Kidney capillary endothelial cell (primary cell): ENCODE measurements around the gene CDH13.

Experiments
- DNase-seq: peaks from one replicate; pipeline ENCODE4 v3.0.0-alpha.2; 2018; ENCODE audit warnings: low spot score

Gene CDH13

GRCh38 chr16:83433201-83433600 is 806.4 kb downstream of the CDH13 start:
- DNase-seq = no peak

- DNase-seq = no peak
These were observed 810.3 kb downstream of the CDH13 start for GRCh38 chr16:83437036-83437435.

GRCh38 chr16:83438326-83438725 is 811.6 kb downstream of the CDH13 start:
- DNase-seq = peak; percentile 31

GRCh38 chr16:83439412-83439811 is 812.6 kb downstream of the CDH13 start:
- no peak for DNase-seq

- DNase-seq = peak; percentile 82
These were observed 814.7 kb downstream of the CDH13 start for GRCh38 chr16:83441517-83441916.

GRCh38 chr16:83443972-83444371 is 817.2 kb downstream of the CDH13 start:
- no peak for DNase-seq

- DNase-seq = no peak
These were observed 820.8 kb downstream of the CDH13 start for GRCh38 chr16:83447560-83447959.

GRCh38 chr16:83449861-83450260 is 823.1 kb downstream of the CDH13 start:
- no peak for DNase-seq

- DNase-seq = no peak
These were observed 827.2 kb downstream of the CDH13 start for GRCh38 chr16:83453977-83454376.

- DNase-seq = no peak
These were observed 828.9 kb downstream of the CDH13 start for GRCh38 chr16:83455716-83456115.

- no peak for DNase-seq
These were observed 830.2 kb downstream of the CDH13 start for GRCh38 chr16:83456934-83457333.

GRCh38 chr16:83458612-83459011 is 831.8 kb downstream of the CDH13 start:
- no peak for DNase-seq

- no peak for DNase-seq
These were observed 838.2 kb downstream of the CDH13 start for GRCh38 chr16:83464991-83465390.

GRCh38 chr16:83470416-83470815 is 843.6 kb downstream of the CDH13 start:
- DNase-seq = no peak

GRCh38 chr16:83472776-83473501 is 846.2 kb downstream of the CDH13 start:
- DNase-seq = no peak

- no peak for DNase-seq
These were observed 847.3 kb downstream of the CDH13 start for GRCh38 chr16:83473926-83474650.

- no peak for DNase-seq
These were observed 848.3 kb downstream of the CDH13 start for GRCh38 chr16:83475108-83475507.

GRCh38 chr16:83481589-83481988 is 854.8 kb downstream of the CDH13 start:
- DNase-seq = no peak

- no peak for DNase-seq
These were observed 855.9 kb downstream of the CDH13 start for GRCh38 chr16:83482545-83483162.

- no peak for DNase-seq
These were observed 863.3 kb downstream of the CDH13 start for GRCh38 chr16:83490073-83490472.

GRCh38 chr16:83494459-83494858 is 867.7 kb downstream of the CDH13 start:
- no peak for DNase-seq

GRCh38 chr16:83501481-83501880 is 874.7 kb downstream of the CDH13 start:
- DNase-seq = no peak

GRCh38 chr16:83508295-83508694 is 881.5 kb downstream of the CDH13 start:
- DNase-seq = no peak
